Measurements from ENCODE around the gene ZNF496.

- TF ChIP-seq KLF12 (CRISPR knock-in tag; IDR thresholded peaks at IDR 0.05; ENCODE audit: borderline replicate concordance) (no peak), CBFB (CRISPR knock-in tag; IDR thresholded peaks at IDR 0.05) (no peak), ATF2 (CRISPR knock-in tag; IDR thresholded peaks at IDR 0.05) (no peak), KLF6 (CRISPR knock-in tag; IDR thresholded peaks at IDR 0.05) (no peak), ETS1 (CRISPR knock-in tag; IDR thresholded peaks at IDR 0.05) (no peak), ZNF274 (CRISPR knock-in tag; IDR thresholded peaks at IDR 0.05) (no peak), PRDM15 (CRISPR knock-in tag; IDR thresholded peaks at IDR 0.05) (no peak), CHD4 (IDR thresholded peaks at IDR 0.05; ENCODE audit: borderline replicate concordance, low read length) (no peak), ZNF33B (CRISPR knock-in tag; IDR thresholded peaks at IDR 0.05) (no peak), EZH2 (conservative IDR thresholded peaks at IDR 0.05; ENCODE audit: low read depth, low read length) (no peak)
Measured at GRCh38 chr1:247329097-247329617, 2.5 kb downstream of the ZNF496 start.
